Measurements from ENCODE around the gene DCTN2.

DNA sequence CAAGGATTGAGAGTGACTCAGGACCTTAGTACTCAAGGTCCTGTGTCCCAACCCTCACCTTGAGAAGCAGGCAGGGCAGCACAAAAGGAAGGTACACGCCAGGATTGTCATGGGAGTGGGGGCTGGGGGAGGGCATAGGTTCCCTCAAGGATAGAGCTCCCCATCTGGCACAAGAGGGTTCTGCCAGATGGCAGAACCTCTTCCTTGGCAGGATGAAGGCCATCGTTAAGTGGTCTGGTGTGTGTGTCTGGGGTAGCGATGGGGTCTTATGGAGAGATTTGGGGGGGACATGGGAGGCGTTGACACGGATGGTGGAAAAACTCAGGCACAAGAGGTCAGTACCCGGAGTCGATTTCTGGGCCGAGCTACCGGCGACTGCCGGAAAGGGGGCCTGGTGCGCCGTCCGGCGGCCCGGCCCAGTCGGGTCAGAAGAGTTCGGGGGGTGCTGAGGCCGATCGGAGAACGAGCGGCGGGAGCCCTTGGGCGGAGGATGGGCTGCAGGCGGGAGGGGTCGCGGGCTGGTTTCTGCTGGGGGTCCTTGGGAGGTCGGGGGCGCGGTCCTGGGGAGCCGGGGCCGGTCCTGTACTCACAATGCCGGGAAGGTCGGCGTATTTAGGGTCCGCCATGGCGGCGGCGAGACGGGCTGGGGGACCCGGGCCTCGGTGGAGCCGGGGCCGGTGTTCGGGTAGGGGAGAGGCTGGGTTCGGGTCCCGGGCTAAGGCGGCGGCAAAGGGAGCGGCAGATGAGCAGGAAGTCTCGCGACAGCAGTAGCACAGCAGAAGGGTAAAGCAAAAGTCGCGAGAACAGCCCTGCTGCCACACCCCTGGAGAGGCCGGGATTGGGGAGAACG, at the start of gene DCTN2:
- TF ChIP-seq, protein P1, sequence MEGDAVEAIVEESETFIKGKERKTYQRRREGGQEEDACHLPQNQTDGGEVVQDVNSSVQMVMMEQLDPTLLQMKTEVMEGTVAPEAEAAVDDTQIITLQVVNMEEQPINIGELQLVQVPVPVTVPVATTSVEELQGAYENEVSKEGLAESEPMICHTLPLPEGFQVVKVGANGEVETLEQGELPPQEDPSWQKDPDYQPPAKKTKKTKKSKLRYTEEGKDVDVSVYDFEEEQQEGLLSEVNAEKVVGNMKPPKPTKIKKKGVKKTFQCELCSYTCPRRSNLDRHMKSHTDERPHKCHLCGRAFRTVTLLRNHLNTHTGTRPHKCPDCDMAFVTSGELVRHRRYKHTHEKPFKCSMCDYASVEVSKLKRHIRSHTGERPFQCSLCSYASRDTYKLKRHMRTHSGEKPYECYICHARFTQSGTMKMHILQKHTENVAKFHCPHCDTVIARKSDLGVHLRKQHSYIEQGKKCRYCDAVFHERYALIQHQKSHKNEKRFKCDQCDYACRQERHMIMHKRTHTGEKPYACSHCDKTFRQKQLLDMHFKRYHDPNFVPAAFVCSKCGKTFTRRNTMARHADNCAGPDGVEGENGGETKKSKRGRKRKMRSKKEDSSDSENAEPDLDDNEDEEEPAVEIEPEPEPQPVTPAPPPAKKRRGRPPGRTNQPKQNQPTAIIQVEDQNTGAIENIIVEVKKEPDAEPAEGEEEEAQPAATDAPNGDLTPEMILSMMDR (IDR thresholded peaks at IDR 0.05; ENCODE audit: insufficient read depth, low read depth, low read length) = no peak
- no peak for TF ChIP-seq EZH2 (IDR thresholded peaks at IDR 0.05; ENCODE audit: insufficient read depth, low read length)

Data from astrocyte (in vitro differentiated cells and primary cell).